Colonic mucosa (tissue), 4 donors: ENCODE results near the gene GULP1. TPM values are rescaled to one million over a fixed set of nuclear protein-coding genes. Genes with fewer than 3 reads are reported as not detected.
"Not testable (repeated sequence)": the region's sequence is repeated elsewhere in the genome, so short reads cannot be mapped to it uniquely, and the experiment has no call there.

Source experiments
- DNase-seq: peaks from one replicate; pipeline ENCODE4 v3.0.0-alpha.2; 2020
- H3K27ac ChIP-seq: fragments of 200-600 bp; one replicate; pipeline ENCODE4 v1.8.0; 2021
- H3K27me3 ChIP-seq: fragments of 200-600 bp; one replicate; pipeline ENCODE4 v1.8.0; 2021
- H3K36me3 ChIP-seq: fragments of 200-600 bp; one replicate; pipeline ENCODE4 v1.8.0; 2021
- H3K4me1 ChIP-seq: fragments of 200-600 bp; one replicate; pipeline ENCODE4 v1.8.0; 2021; ENCODE audit warnings: mild to moderate bottlenecking
- H3K4me3 ChIP-seq: fragments of 200-600 bp; one replicate; pipeline ENCODE4 v1.8.0; 2021
- H3K9ac ChIP-seq, 2 donors: one replicate each; pipeline ENCODE4 v1.7.0; 2013; ENCODE audit warnings: control low read depth in 2 of 2, low read depth in 2 of 2, low read length in 2 of 2
- H3K9me3 ChIP-seq: fragments of 200-600 bp; one replicate; pipeline ENCODE4 v1.8.0; 2021
- CTCF ChIP-seq: fragments of 200-600 bp; IDR thresholded peaks from one replicate; pipeline ENCODE4 v1.8.0; 2022; ENCODE audit warnings: antibody characterized with exemption, mild to moderate bottlenecking
- intact Hi-C: fragments of 100-400 bp; cut with DNase I; formaldehyde crosslinking; loops from one replicate; pipeline ENCODE4 v1.14.1; 2022
- total RNA-seq, 2 donors: library from RNA; stranded (reverse); fragmentation: NEBNext Ultra II Directional in 1 of 2; extraction: Animal tissue kit (Norgen Biotek cat#: 25700) in 1 of 2; gene quantifications; one replicate each; pipeline ENCODE4 v1.2.1, GENCODE V29; 2021
- donor health status: healthy.
- donor health status: DM: no; HTN: no; CAD: no.
- donor health status: DM: no; HTN: no; CAD: no.

GULP1 gene
- total RNA-seq, 2 donors from 2014 or later = 10.4 to 11.8 TPM

GRCh38 chr2:188557081-188557480, 265.4 kb downstream of the GULP1 start:
- Histone ChIP-seq H3K4me1 (no peaks in the 10 kb centered on the region), H3K9ac (no peak overlapping the region), H3K9me3 (no peaks in the 10 kb centered on the region), H3K27ac (no peak overlapping the region), H3K4me3 (no peak overlapping the region), H3K36me3 (no peaks in the 10 kb centered on the region), H3K27me3 (no peaks in the 10 kb centered on the region)
- TF ChIP-seq CTCF = no peak
- intact Hi-C loops = no loop called here
- no peak for DNase-seq

- H3K4me1 ChIP-seq, H3K9me3 ChIP-seq, H3K36me3 ChIP-seq, DNase-seq, H3K27ac ChIP-seq, H3K4me3 ChIP-seq, H3K9ac ChIP-seq, H3K27me3 ChIP-seq, intact Hi-C loops: not testable (repeated sequence)
Measured at GRCh38 chr2:188559455-188559854, 267.8 kb downstream of the GULP1 start.

GRCh38 chr2:188561473-188561979, 269.9 kb downstream of the GULP1 start:
- intact Hi-C loops = no loop called here
- no peak for TF ChIP-seq CTCF
- no peaks in the 10 kb centered on the region for H3K4me1 ChIP-seq
- H3K9ac ChIP-seq = no peak overlapping the region
- H3K27me3 ChIP-seq = no peaks in the 10 kb centered on the region
- no peaks in the 10 kb centered on the region for H3K36me3 ChIP-seq
- H3K9me3 ChIP-seq = no peaks in the 10 kb centered on the region
- DNase-seq = no peak
- no peak overlapping the region for H3K4me3 ChIP-seq
- no peak overlapping the region for H3K27ac ChIP-seq

- Histone ChIP-seq H3K9ac (no peak overlapping the region), H3K4me3 (no peak overlapping the region), H3K27me3 (no peaks in the 10 kb centered on the region), H3K4me1 (no peaks in the 10 kb centered on the region), H3K36me3 (no peaks in the 10 kb centered on the region), H3K27ac (no peak overlapping the region), H3K9me3 (no peaks in the 10 kb centered on the region)
- intact Hi-C loops = no loop called here
- no peak for DNase-seq
- TF ChIP-seq CTCF = no peak
Measured at GRCh38 chr2:188569431-188570165, 277.9 kb downstream of the GULP1 start.

GRCh38 chr2:188570370-188570769, 278.7 kb downstream of the GULP1 start:
- intact Hi-C loops = no loop called here
- no peaks in the 10 kb centered on the region for H3K27me3 ChIP-seq
- H3K36me3 ChIP-seq = no peaks in the 10 kb centered on the region
- H3K27ac ChIP-seq = no peak overlapping the region
- no peaks in the 10 kb centered on the region for H3K4me1 ChIP-seq
- no peak for DNase-seq
- no peak overlapping the region for H3K9ac ChIP-seq
- H3K9me3 ChIP-seq = no peaks in the 10 kb centered on the region
- no peak overlapping the region for H3K4me3 ChIP-seq
- no peak for TF ChIP-seq CTCF

GRCh38 chr2:188571543-188572303, 280.0 kb downstream of the GULP1 start:
- H3K4me1 ChIP-seq = no peaks in the 10 kb centered on the region
- DNase-seq = no peak
- intact Hi-C loops = no loop called here
- H3K4me3 ChIP-seq = no peak overlapping the region
- no peak for TF ChIP-seq CTCF
- no peaks in the 10 kb centered on the region for H3K27me3 ChIP-seq
- no peak overlapping the region for H3K27ac ChIP-seq
- H3K9ac ChIP-seq = no peak overlapping the region
- no peaks in the 10 kb centered on the region for H3K9me3 ChIP-seq
- H3K36me3 ChIP-seq = no peaks in the 10 kb centered on the region
